Calu3 (cell line): Measurements from ENCODE around the gene RNF150. TPM values are rescaled to one million over a fixed set of nuclear protein-coding genes. Genes with fewer than 3 reads are reported as not detected.

Source experiments
- BruUV-seq: library from RNA; stranded (reverse); fragments of 400-500 nt; replicated peaks from 2 replicates; lab custom pipeline; 2021; lab: Mats Ljungman, UMichigan
- CTCF ChIA-PET: fragments of 300-600 bp; sonication (Branson Sonifier 250); formaldehyde crosslinking; loops from one replicate; lab custom pipeline; 2022; ENCODE audit warnings: antibody characterized with exemption; lab: Charles Lee
- DNase-seq: peaks from one replicate; pipeline ENCODE4 v3.0.0; 2022
- H3K27ac Mint-ChIP-seq: one replicate; pipeline ENCODE4 v1.8.0; 2022; ENCODE audit warnings: mixed read lengths; ENCODE audit not compliant: unreplicated experiment
- H3K27me3 Mint-ChIP-seq: one replicate; pipeline ENCODE4 v1.8.0; 2022; ENCODE audit warnings: mixed read lengths; ENCODE audit not compliant: unreplicated experiment
- H3K36me3 Mint-ChIP-seq: one replicate; pipeline ENCODE4 v1.8.0; 2022; ENCODE audit warnings: mild to moderate bottlenecking, moderate library complexity, mixed read lengths; ENCODE audit not compliant: insufficient read depth, unreplicated experiment
- H3K4me1 Mint-ChIP-seq: one replicate; pipeline ENCODE4 v1.8.0; 2022; ENCODE audit warnings: mild to moderate bottlenecking, low read depth, mixed read lengths; ENCODE audit not compliant: unreplicated experiment
- H3K4me3 Mint-ChIP-seq: one replicate; pipeline ENCODE4 v1.8.0; 2022; ENCODE audit warnings: mild to moderate bottlenecking, low read depth, moderate library complexity, mixed read lengths; ENCODE audit not compliant: unreplicated experiment
- H3K9me3 Mint-ChIP-seq: one replicate; pipeline ENCODE4 v1.8.0; 2022; ENCODE audit warnings: low read depth, mixed read lengths; ENCODE audit not compliant: unreplicated experiment
- CTCF ChIP-seq: fragments of 200-600 bp; IDR thresholded peaks from one replicate; pipeline ENCODE4 v1.8.0; 2022; ENCODE audit warnings: antibody characterized with exemption; ENCODE audit not compliant: unreplicated experiment
- intact Hi-C: fragments of 100-400 bp; cut with micrococcal nuclease; formaldehyde crosslinking; loops from one replicate; pipeline ENCODE4 v1.10.0; 2022; ENCODE audit not compliant: unreplicated experiment
- total RNA-seq: library from RNA; stranded (reverse); gene quantifications from 2 replicates; pipeline ENCODE4 v1.2.3, GENCODE V29; 2022

Gene RNF150
- total RNA-seq, 1 experiment from 2014 or later: 0.14 TPM

GRCh38 chr4:140893939-140894338 is 239.3 kb downstream of the RNF150 start:
- no peak for DNase-seq
- BruUV-seq: no TSS peak
- H3K36me3 Mint-ChIP-seq: no peaks in the 10 kb centered on the region
- H3K27ac Mint-ChIP-seq: no peak overlapping the region
- no peaks in the 10 kb centered on the region for H3K9me3 Mint-ChIP-seq
- intact Hi-C loops: no loop called here
- no peak for TF ChIP-seq CTCF
- CTCF ChIA-PET: no interaction called here
- H3K27me3 Mint-ChIP-seq: peaks cover 47% of the 10 kb centered on the region
- H3K4me1 Mint-ChIP-seq: no peaks in the 10 kb centered on the region
- H3K4me3 Mint-ChIP-seq: no peak overlapping the region

DNA sequence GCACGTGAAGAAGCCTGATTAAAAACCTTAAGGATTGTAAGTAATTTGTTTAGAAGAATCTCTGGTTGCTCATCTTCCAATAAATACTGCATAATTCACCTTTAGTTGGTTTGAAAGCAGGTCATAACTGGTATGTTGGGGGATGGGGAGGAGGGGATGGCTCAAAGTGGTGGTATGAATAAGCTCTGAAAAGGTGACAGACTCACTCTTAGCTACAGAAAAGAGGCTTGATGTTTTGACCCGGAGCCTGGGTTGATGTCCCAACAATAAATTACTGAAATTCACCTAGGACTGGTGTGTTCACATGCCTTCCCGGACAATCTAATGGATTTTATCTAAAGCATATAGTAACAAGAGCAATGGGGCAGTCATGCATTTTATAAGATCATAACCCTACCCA is 245.2 kb downstream of the RNF150 start:
- CTCF ChIA-PET: interaction anchor here (0.6 kb wide), 2 partner anchors 388 to 491 kb away, joined by 3 read pairs; no protein-coding TSS in a partner anchor
- BruUV-seq: no TSS peak
- Mint-ChIP-seq H3K9me3 (no peaks in the 10 kb centered on the region), H3K4me1 (no peaks in the 10 kb centered on the region), H3K36me3 (no peaks in the 10 kb centered on the region), H3K4me3 (no peak overlapping the region), H3K27ac (no peak overlapping the region), H3K27me3 (peaks cover 43% of the 10 kb centered on the region)
- DNase-seq: no peak
- intact Hi-C loops: no loop called here
- TF ChIP-seq CTCF: no peak

DNA sequence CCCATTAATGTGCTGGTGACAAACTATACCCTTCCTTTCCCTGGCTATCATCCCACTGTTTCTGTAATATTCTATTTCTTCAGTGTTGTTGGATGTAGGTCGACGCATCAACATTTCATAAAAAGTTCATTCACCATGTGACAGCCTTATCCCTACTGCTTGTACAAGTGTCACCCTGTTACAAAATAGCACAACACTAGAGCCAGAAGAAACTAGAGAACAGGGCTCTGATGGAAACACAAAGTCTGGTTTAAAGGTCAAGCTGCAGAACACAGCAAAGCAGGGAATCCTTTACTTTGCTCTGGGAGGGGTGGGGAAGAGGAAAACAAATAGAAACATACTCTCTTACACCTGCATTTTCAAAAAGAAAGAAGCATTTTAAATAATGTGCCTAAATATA is 245.8 kb downstream of the RNF150 start:
- Mint-ChIP-seq H3K27ac (no peak overlapping the region), H3K4me1 (no peaks in the 10 kb centered on the region), H3K4me3 (no peak overlapping the region), H3K9me3 (no peaks in the 10 kb centered on the region), H3K36me3 (no peaks in the 10 kb centered on the region), H3K27me3 (peaks cover 43% of the 10 kb centered on the region)
- CTCF ChIA-PET: no interaction called here
- intact Hi-C loops: no loop called here
- no peak for TF ChIP-seq CTCF
- no TSS peak for BruUV-seq
- DNase-seq: no peak

DNA sequence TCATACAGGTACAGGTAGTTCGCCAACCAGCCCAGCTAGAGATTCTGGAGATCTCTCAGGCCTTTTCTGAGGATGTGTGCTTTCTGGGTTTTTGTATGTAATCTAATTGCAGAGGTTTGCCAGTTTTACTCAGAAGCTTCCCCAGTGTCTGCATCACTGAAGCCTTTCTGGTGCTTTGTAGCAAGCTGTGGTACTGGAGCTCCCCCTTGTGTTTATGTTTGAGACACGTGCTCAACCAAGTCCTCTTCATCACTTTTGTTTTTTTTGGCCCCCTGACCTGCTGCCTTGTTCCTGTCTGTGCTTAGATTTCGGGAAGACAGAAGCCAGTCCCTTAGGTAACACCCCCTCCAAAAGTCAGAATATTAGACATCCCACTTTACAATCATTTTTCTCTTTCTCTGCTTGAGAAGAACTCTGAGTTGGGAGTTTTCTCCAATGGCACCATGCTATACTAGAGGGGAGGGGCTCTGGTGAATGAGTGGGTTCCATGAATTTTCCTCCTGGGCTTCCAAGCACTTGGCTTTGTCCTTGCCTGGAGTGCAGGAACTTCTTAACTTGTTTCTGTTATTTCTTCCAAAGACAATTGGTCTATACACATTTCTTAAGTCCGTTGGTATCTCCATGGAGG is 248.7 kb downstream of the RNF150 start:
- peak; percentile 64 for TF ChIP-seq CTCF
- no TSS peak for BruUV-seq
- Mint-ChIP-seq H3K4me3 (no peak overlapping the region), H3K4me1 (no peaks in the 10 kb centered on the region), H3K36me3 (no peaks in the 10 kb centered on the region), H3K9me3 (peaks cover 2% of the 10 kb centered on the region), H3K27me3 (peaks cover 17% of the 10 kb centered on the region), H3K27ac (no peak overlapping the region)
- intact Hi-C loops: loop anchor here (1.0 kb wide), 1 partner anchor 23 kb away; no protein-coding TSS in a partner anchor
- CTCF ChIA-PET: interaction anchor here (0.7 to 1.3 kb wide), 6 partner anchors 16 to 289 kb away, joined by 3 to 5 read pairs (median 4); partner anchors contain the start of gene RNF150
- DNase-seq: peak; percentile 60
